Thyroid gland (tissue), 4 donors: ENCODE measurements around the gene TBX18. TPM values are rescaled to one million over a fixed set of nuclear protein-coding genes. Genes with fewer than 3 reads are reported as not detected.

Experiments used
- DNase-seq, 2 donors: peaks; one replicate each; pipeline ENCODE4 v3.0.0-alpha.2; 2019
- H3K27ac ChIP-seq, 3 donors: fragments of 200-600 bp; sonication (generic); 1 replicate in 2 of 3; 2 replicates in 1 of 3; pipeline ENCODE4 v1.5.1; 2016 to 2019; ENCODE audit warnings: mild to moderate bottlenecking in 1 of 3, moderate library complexity in 1 of 3
- H3K27me3 ChIP-seq: fragments of 200-600 bp; sonication (generic); one replicate; pipeline ENCODE4 v1.5.1; 2019
- H3K36me3 ChIP-seq, 2 donors: fragments of 200-600 bp; sonication (generic); one replicate each; pipeline ENCODE4 v1.5.1; 2016 to 2019
- H3K4me1 ChIP-seq, 2 donors: fragments of 200-600 bp; sonication (generic); one replicate each; pipeline ENCODE4 v1.5.1; 2017 to 2019
- H3K4me3 ChIP-seq, 3 donors: fragments of 200-600 bp; sonication (generic); replicated peaks in 1 of 3; 1 replicate in 2 of 3; 2 replicates in 1 of 3; pipeline ENCODE4 v1.5.1; 2016; ENCODE audit warnings: mild to moderate bottlenecking in 1 of 3
- H3K9me3 ChIP-seq: fragments of 200-600 bp; sonication (generic); one replicate; pipeline ENCODE4 v1.5.1; 2017
- CTCF ChIP-seq, 6 experiments: fragments of 200-600 bp in 3 of 6; fragments of 450-650 bp in 3 of 6; sonication (generic) in 3 of 6; IDR thresholded peaks; one replicate each; pipeline ENCODE4 v1.5.1; 2016 to 2019; ENCODE audit warnings: antibody characterized with exemption in 6 of 6, mild to moderate bottlenecking in 2 of 6, inconsistent platforms in 1 of 6, moderate library complexity in 1 of 6
- POLR2A ChIP-seq, 2 donors: fragments of 450-650 bp; IDR thresholded peaks; one replicate each; pipeline ENCODE4 v1.6.1; 2017; ENCODE audit warnings: antibody characterized with exemption in 2 of 2, mild to moderate bottlenecking in 2 of 2, moderate library complexity in 1 of 2
- WGBS, 2 donors: methylation state at CpG; one replicate each; pipeline ENCODE4 v1.1.5; 2017; 5-methylcytosine and 5-hydroxymethylcytosine counted together
- intact Hi-C: fragments of 100-400 bp; cut with DNase I; formaldehyde crosslinking; loops from one replicate; pipeline ENCODE4 v1.15.1; 2023
- total RNA-seq, 4 donors: library from RNA; depleted of rRNA; stranded (reverse); fragments of >200 nt; gene quantifications; one replicate each; pipeline ENCODE4 v1.2.3, GENCODE V29; 2016

TBX18 gene
- total RNA-seq, 4 donors from 2014 or later = 1.3 to 7.5 (median 4.9) TPM

GRCh38 chr6:84731401-84731800 lies 33.0 kb downstream of the TBX18 start:
- no peak overlapping the region for H3K4me3 ChIP-seq
- no peak overlapping the region for H3K27ac ChIP-seq
- no peaks in the 10 kb centered on the region for H3K9me3 ChIP-seq
- no peaks in the 10 kb centered on the region for H3K4me1 ChIP-seq
- intact Hi-C loops = no loop called here
- 76 to 84% methylated on average over 3 of the region's 3 CpGs for WGBS, 2 donors
- no peaks in the 10 kb centered on the region for H3K27me3 ChIP-seq
- TF ChIP-seq POLR2A (IDR thresholded peaks at IDR 0.05) = no peak
- no peak for TF ChIP-seq CTCF (IDR thresholded peaks at IDR 0.05)
- H3K36me3 ChIP-seq = no peaks in the 10 kb centered on the region
- no peak for DNase-seq

GRCh38 chr6:84728602-84729001 lies 35.8 kb downstream of the TBX18 start:
- TF ChIP-seq POLR2A (IDR thresholded peaks at IDR 0.05) (no peak), CTCF (IDR thresholded peaks at IDR 0.05) (peak in 1 of 6 experiments; percentile 20)
- H3K4me1 ChIP-seq = no peaks in the 10 kb centered on the region
- H3K9me3 ChIP-seq = no peaks in the 10 kb centered on the region
- intact Hi-C loops = no loop called here
- no peaks in the 10 kb centered on the region for H3K27me3 ChIP-seq
- no peak overlapping the region for H3K4me3 ChIP-seq
- no peaks in the 10 kb centered on the region for H3K36me3 ChIP-seq
- no peak overlapping the region for H3K27ac ChIP-seq
- DNase-seq = no peak

- H3K36me3 ChIP-seq = no peaks in the 10 kb centered on the region
Observed at GRCh38 chr6:84719152-84719551, 45.2 kb downstream of the TBX18 start.

GRCh38 chr6:84718038-84718955 lies 46.1 kb downstream of the TBX18 start:
- H3K4me3 ChIP-seq = no peak overlapping the region
- H3K27ac ChIP-seq = no peak overlapping the region
- H3K27me3 ChIP-seq = no peaks in the 10 kb centered on the region
- no peaks in the 10 kb centered on the region for H3K9me3 ChIP-seq
- intact Hi-C loops = no loop called here
- no peak for TF ChIP-seq CTCF (IDR thresholded peaks at IDR 0.05)
- TF ChIP-seq POLR2A (IDR thresholded peaks at IDR 0.05) = no peak
- 39 to 47% methylated on average over 5 of the region's 5 CpGs for whole genome bisulfite sequencing, 2 donors
- no peaks in the 10 kb centered on the region for H3K4me1 ChIP-seq
- DNase-seq = no peak
- no peaks in the 10 kb centered on the region for H3K36me3 ChIP-seq

More at GRCh38 chr6:84719152-84719551, 45.2 kb downstream of the TBX18 start:
- Histone ChIP-seq H3K9me3 (no peaks in the 10 kb centered on the region), H3K4me1 (no peaks in the 10 kb centered on the region), H3K27me3 (no peaks in the 10 kb centered on the region), H3K4me3 (no peak overlapping the region), H3K27ac (no peak overlapping the region)
- no peak for DNase-seq
- intact Hi-C loops = no loop called here
- WGBS, 2 donors = 39 to 52% methylated on average over 2 of the region's 2 CpGs
- TF ChIP-seq CTCF (IDR thresholded peaks at IDR 0.05) (no peak), POLR2A (IDR thresholded peaks at IDR 0.05) (no peak)

- intact Hi-C loops = no loop called here
- Histone ChIP-seq H3K36me3 (no peaks in the 10 kb centered on the region), H3K4me3 (no peak overlapping the region), H3K27ac (no peak overlapping the region), H3K9me3 (no peaks in the 10 kb centered on the region), H3K4me1 (no peaks in the 10 kb centered on the region), H3K27me3 (no peaks in the 10 kb centered on the region)
- 40 to 45% methylated on average over 1 of the region's 1 CpG for WGBS, 2 donors
- no peak for DNase-seq
- TF ChIP-seq CTCF (IDR thresholded peaks at IDR 0.05) (no peak), POLR2A (IDR thresholded peaks at IDR 0.05) (no peak)
Observed at GRCh38 chr6:84709121-84709520, 55.3 kb downstream of the TBX18 start.
